Activated naive CD4-positive, alpha-beta T cell treated with anti-CD3 and anti-CD28 coated beads, Interleukin-2, amount 50 U/mL, for 72 hours (primary cell): ENCODE results near the gene WNT3A. TPM values are rescaled to one million over a fixed set of nuclear protein-coding genes. Genes with fewer than 3 reads are reported as not detected.

ENCODE experiments used
- ATAC-seq, 2 donors: fragments of 150-1000 bp; cut with Tn5 transposase; 2 replicates each; pipeline ENCODE4 v1.10.0; 2021; ENCODE audit warnings: mild to moderate bottlenecking in 2 of 2, moderate library complexity in 2 of 2
- DNase-seq, 2 donors: peaks; one replicate each; pipeline ENCODE4 v3.0.0; 2021 to 2022; ENCODE audit warnings: low spot score in 2 of 2
- H3K27ac Mint-ChIP-seq, 2 donors: one replicate each; pipeline ENCODE4 v1.8.0; 2022; ENCODE audit warnings: mild to moderate bottlenecking in 2 of 2, mixed read lengths in 2 of 2
- H3K36me3 Mint-ChIP-seq, 2 donors: one replicate each; pipeline ENCODE4 v1.8.0; 2022; ENCODE audit warnings: mixed read lengths in 2 of 2
- H3K9me3 Mint-ChIP-seq, 2 donors: one replicate each; pipeline ENCODE4 v1.8.0; 2022; ENCODE audit warnings: mixed read lengths in 2 of 2
- total RNA-seq, 2 donors: library from RNA; stranded (reverse); gene quantifications; one replicate each; pipeline ENCODE4 v1.2.3, GENCODE V29; 2022

Gene WNT3A
- total RNA-seq, 2 donors from 2014 or later = 0.08 TPM; not detected in 1

DNA sequence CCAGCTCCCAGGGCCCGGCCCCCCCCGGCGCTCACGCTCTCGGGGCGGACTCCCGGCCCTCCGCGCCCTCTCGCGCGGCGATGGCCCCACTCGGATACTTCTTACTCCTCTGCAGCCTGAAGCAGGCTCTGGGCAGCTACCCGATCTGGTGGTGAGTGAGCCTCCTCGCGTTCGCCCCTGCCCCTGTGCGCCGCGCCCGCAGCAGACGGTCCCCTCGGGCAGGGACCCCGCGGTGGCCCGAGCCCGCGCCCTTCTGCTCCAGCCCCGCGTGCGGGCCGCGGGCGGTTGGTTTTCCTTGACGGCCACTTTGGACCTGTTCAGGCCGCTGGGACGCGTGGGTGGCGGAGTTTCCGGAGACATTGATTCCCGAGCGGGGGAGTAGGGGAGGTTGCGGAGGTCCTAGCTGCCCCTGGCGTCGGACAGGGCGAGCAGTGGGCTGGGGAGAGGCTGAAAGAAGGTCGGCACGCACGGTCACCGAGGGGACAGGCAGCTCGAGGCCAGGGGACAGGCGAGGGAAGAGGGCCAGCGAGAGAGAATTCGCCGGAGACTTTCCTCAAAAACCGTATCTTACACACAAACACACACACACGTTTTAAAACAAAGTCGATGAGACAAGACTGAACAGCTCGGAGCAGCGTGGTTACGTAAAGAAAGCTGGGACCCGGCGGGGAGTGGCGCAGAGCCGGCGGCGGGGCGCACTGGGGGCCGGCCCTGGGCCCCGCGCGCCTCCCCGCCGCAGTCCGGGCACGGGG is 427 bp downstream of the WNT3A start:
- no peak overlapping the region for H3K27ac Mint-ChIP-seq
- H3K9me3 Mint-ChIP-seq = no peaks in the 10 kb centered on the region
- DNase-seq = peak in 1 of 2 donors; percentile 42
- H3K36me3 Mint-ChIP-seq = no peaks in the 10 kb centered on the region
- ATAC-seq = no peak

DNA sequence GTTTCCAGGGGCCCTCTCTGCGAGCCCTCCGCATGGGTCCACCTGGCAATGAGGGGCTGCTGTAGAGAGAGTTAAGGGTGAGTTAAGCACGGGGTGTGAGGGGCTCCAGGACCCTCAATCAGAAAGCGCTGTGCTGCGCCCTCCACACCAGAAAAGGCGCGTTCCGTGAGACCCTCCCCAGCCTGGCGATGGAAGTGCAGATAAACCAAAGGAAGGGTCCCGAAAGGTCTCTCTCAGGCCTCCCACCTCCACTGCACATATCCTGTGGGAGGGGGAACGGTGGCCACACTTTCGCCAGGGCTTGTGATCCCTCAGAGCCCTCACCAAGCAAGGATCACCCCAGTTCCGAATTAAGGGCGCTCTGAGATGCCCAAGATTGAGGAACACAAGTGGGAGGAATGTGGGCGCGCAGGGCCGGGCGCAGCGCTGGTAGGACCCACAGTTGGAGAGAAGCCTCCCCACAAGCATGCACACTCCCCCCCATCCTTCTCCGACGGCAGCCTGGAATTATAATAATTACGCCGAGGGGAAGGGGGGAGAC is 1.1 kb downstream of the WNT3A start:
- peak in 1 of 2 donors; percentile 46 for DNase-seq
- Mint-ChIP-seq H3K36me3 (no peaks in the 10 kb centered on the region), H3K9me3 (no peaks in the 10 kb centered on the region), H3K27ac (no peak overlapping the region)
- no peak for ATAC-seq

DNA sequence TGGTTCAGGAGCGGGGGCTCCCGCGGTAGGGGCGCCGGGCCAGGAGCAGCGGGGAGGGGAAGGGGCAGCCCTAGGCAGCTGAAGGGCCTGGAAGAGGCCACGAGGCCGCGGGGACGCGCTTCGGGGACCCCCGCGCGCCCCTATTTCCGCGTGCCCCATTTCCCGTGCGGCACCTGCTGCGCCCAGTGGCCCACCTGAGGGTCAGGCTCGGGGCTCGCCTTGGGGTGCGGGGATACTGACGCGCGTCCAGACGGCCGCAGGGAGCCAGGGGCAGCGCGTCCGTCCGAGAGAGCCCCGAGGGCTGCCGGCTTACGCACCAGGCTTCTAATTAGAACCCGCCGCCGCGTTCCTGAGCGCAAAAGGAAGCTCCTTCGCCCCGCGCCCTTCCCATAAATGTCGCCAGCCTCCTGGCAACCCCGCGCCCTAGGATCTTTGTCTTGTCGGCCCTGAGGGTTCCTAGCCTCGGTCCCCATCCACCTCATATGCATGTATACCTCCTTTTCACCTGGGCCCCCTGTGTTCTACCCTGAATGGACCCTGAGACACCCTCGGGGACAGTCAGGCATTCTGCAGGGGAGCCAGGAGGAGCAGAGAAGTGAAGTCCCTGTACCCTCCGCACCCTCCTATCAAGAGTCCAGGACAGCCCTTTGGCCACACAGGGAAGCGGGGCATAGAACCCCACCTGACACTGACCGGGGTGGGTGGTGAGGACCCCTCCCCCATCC is 1.8 kb downstream of the WNT3A start:
- H3K9me3 Mint-ChIP-seq = no peaks in the 10 kb centered on the region
- H3K27ac Mint-ChIP-seq = no peak overlapping the region
- no peak for ATAC-seq
- no peaks in the 10 kb centered on the region for H3K36me3 Mint-ChIP-seq
- peak in 1 of 2 donors; percentile 30 for DNase-seq

DNA sequence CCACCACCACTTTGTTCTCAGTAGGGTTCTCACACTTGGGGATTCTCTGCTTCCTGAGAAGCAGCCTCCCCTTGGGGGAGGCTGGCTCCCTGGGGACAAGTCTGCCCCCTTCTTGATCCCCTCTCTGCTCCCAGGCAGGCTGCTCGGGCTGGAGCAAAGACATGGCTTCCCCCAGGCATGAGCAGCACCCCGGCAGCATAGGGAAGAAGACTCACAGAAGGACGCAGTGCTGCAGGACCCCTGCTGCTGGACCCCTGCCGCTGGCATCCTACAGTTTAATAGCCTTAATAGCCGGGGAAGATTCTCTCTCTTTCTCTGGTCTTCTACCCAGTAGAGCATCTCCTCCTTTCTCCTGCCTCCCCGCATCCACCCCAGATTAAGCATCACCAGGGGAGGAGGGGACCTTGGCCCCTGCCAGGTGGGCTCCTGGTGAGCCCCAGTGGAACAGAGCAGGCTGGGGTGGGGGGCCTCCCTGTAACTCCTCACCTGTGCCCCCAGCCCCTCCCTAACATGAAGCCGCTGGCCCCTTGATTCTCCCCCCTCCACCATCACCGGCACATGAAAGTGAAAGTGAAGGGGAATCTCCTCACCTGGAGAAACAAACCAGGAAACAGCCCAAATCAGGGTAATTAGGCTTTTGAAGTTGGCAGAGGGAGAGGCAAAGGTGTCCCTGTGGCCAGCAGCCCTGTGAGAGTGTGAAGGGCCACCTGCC is 2.5 kb downstream of the WNT3A start:
- DNase-seq = peak in 1 of 2 donors; percentile 26
- Mint-ChIP-seq H3K27ac (no peak overlapping the region), H3K9me3 (no peaks in the 10 kb centered on the region), H3K36me3 (no peaks in the 10 kb centered on the region)
- no peak for ATAC-seq

DNA sequence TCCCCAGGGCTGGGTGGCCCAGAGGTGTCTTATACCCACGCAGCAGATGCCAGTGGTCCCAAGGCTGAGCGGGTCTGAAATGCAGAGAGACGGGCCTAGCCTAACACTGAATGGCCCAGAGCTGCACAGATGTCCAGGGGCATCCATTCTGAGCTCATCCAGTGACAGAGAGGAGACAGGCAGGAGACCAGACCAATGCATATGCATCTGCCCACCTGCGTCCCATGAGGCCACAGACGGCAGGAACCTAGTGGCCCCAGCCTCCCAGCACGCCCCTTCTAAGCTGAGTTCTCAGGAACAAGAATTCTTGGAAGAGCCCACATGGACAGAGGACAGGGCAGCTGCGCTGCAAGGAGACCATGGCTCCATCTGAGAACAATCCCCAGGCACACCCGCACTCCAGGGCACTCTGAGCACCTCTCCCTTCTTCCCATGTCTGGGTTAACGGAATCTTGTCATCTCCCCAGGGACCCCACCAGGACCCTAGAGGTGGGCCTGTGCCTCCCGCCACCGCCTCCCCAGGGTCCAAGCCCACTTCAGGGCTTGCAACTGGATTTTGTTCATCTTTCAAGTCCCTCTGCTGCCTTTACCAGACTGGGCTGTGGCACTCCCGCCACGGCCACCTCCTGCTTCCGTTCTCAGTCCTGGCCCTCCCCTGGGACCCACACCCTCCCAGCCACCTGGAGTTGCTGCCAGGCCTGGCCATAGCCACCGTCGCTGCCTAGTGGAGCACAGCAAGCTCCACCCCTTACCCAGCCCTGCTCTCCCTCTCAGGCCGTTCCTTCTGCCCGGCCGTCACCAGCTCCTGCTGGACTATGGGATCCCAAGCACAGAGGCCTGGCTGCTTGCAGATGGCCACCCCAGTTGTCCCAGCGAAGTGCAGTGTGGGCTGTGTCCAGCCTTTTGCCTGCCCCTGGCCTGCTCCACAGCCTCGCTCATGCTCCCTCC is 3.3 kb downstream of the WNT3A start:
- Mint-ChIP-seq H3K27ac (no peak overlapping the region), H3K9me3 (no peaks in the 10 kb centered on the region), H3K36me3 (no peaks in the 10 kb centered on the region)
- no peak for ATAC-seq
- DNase-seq = peak in 1 of 2 donors; percentile 44

DNA sequence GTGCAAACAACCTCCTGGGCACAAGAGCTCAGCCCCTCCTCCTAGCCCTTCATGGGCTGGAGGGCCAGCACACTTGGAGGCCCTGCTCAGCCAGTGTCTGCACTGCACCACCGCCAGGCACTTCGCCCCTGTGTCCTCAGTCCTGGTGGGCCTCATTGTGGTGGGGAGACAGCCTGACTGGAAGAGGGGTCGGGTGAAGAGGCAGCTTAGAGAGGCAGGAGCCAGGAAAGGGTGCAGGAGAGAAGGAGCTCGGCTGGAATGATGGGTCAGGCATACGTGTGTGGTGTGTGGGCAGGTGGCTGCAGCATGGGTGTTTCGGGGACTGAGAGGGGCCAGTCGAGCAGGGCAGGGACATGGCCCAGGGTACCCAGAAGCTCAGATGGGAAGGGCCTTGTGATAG is 4.1 kb downstream of the WNT3A start:
- DNase-seq = peak in 1 of 2 donors; percentile 44
- Mint-ChIP-seq H3K9me3 (no peaks in the 10 kb centered on the region), H3K36me3 (no peaks in the 10 kb centered on the region), H3K27ac (no peak overlapping the region)
- no peak for ATAC-seq

DNA sequence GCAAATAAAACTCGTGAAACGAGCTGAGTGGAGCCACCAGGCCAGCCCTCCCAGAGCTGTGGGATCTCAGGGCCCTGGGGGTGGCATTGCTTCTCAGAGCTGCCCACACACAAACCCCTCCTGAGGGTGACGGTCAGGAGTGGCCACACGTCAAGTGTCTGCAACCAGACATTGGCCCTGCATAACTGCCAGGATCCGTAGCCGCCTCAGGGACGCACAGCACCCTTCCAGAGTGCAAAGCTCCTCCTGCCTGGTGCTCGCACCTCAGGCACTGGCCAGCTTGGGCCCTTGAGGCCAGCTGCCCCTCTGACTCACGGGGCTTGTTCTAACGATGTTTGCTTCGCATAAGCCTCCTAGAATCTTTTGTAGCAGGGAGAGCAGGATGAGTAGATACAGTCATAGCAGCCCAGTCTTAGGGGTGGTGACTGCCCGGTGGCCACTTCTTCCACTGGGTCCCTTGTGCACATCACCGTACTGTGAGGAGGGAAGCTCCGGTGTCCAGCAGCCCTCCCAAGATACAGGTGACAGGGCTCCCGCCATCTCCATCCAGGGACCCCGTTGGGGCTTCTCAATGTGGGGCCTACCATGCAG is 5.0 kb downstream of the WNT3A start:
- DNase-seq = peak in 1 of 2 donors; percentile 30
- no peak for ATAC-seq
- Mint-ChIP-seq H3K36me3 (no peaks in the 10 kb centered on the region), H3K27ac (no peak overlapping the region), H3K9me3 (no peaks in the 10 kb centered on the region)

DNA sequence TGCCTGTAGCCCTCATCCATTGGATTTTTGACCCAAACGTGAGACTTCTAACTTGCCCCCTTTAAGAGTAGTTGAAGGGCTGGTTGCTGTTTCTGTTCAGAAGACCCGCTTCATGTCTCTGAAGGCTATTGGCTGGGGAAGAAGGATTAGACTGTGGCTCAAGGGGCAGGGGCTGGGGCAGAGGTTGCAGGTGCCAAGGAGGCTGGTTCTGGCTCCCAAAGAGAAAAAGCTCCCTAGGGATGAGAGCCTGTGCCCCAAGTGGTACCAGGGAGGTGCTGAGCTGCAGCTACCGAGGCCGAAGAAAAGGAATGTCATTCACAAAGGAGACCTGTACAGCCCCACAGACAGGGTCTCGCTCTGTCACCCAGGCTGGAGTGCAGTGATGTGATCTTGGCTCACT is 5.8 kb downstream of the WNT3A start:
- ATAC-seq (no peak), DNase-seq (peak in 1 of 2 donors; percentile 25)
- no peaks in the 10 kb centered on the region for H3K9me3 Mint-ChIP-seq

DNA sequence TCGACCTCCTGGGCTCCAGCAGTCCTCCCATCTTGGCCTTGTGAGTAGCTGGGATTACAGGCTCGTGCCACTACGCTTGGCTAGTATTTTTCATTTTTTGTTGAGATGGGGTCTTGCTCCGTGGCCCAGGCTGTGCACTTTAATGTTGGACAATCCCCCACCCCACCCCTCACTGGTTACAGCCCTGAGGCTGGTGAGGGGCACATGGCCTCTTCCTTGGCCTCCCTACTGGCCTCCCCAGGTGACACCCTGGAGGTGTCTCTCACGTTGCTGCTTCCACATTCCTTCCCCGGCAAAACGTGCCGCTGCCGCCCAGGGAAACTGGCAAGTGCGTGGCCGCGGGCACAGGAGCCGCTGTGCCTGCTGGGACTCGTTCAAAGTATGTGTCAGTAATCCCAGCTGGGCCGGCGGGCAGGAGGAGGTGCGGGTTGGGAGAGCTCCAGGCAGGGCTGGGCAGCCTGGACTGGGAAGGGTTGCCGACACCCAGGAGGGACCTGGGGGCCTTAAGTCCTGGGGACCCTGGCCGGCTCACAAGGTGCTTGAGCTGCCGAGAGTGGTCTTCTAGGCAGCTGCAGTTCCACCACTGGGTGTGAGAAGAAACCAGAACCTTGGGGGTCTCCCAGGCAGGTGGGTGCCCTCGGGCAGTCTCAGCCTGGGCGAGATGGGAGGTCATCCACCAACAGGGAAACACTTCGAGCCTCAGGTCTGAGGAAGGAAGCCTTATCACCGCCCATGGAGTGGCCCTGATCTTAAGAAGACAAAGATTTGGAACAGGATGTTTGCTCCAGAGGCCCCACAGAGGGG is 6.5 kb downstream of the WNT3A start:
- DNase-seq (peak in 1 of 2 donors; percentile 46), ATAC-seq (no peak)
- H3K27ac Mint-ChIP-seq = no peak overlapping the region
- H3K36me3 Mint-ChIP-seq = no peaks in the 10 kb centered on the region
- H3K9me3 Mint-ChIP-seq = no peaks in the 10 kb centered on the region

More for the DNA sequence above, 5.8 kb downstream of the WNT3A start:
- no peak overlapping the region for H3K27ac Mint-ChIP-seq
- no peaks in the 10 kb centered on the region for H3K36me3 Mint-ChIP-seq

DNA sequence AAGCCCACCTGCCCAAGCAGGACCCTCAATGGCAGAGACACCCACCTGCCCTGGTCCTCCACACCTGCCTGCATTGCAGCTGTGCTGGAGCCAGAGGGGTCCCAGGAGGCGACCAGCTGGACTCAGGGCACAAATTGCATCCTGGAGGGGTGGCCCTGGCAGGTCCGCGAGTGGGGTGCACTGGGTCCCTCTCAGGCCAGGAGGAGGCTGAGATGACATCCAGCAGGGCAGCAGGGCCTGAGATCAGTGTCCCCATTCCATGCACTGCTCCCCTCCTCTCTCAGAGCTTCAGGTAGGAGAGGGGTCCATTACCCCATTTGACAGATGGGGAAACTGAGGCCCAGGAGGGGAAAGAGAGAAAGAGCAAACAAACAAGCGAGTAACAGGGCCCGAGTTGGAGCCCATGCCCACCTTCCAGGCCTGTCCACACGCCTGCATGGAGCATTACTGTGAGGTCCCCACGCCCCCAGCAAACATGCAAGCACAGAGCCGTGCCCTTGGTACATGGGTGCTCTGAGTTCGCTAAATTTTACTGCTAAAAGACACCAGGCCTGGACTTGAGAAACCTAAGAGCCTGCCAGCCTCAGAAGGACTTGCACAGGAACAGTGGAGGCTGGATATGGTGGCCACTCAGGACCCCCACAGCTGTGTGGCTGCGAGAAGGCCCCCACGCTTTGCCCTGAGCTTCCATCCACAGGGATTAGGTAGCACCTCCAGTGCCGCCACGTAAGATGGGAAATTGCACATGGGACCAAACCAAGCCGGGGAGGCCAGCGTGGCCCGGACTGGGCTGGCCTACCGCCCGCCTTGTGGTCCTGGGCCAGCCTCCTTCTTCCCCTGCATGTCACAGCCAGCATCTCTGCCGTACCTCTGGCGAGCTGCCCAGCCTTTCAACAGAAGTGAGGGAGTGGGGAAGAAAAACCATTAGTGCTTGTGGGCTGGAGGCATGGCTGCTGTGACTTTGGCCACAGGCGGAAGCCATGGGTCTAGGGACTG is 7.4 kb downstream of the WNT3A start:
- ATAC-seq (no peak), DNase-seq (peak in 1 of 2 donors; percentile 47)
- Mint-ChIP-seq H3K9me3 (no peaks in the 10 kb centered on the region), H3K36me3 (no peaks in the 10 kb centered on the region), H3K27ac (no peak overlapping the region)

DNA sequence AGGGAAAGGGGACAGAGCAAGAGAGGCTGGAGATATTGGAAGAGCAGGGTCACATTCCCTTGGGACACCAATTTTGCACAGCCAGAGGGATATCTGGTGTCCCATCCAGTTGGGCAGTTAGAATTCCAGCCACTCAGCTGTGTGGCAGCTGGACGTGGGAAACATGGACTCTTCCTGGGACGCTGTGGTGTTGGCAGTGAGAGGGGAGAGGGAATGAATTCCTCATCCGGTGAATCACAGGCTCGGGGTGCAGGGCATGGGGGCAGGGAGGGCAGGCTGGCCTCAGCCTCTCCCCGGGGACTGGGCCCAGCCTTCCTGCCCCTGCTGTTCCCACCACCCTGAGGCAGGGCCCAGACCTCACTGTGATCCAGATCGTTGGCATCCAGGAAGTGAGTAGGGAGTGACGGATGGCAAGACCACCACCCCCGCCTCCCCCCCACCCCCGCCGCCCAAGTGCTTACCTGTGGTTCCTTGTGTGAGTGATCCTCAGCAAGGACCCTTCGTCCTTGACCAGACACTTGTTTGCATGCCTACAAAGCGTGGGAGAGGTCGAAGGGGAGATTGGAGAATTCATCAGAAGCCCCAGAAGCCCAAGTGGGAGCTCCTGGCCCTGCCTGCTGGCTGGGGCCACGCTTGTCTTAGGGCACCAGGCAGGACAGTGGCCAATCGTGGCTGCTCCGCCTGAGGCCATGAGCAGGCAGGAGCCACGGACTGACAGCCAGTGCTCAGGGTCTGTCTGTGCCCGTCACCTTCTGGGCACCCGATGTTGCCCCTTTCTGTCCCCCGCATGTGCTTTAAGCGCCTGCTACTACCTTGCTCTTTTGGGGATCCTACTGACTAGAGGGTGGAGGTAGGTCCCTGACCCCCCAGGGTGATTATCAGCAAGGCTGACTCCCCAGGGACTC is 8.7 kb downstream of the WNT3A start:
- Mint-ChIP-seq H3K27ac (no peak overlapping the region), H3K36me3 (no peaks in the 10 kb centered on the region), H3K9me3 (no peaks in the 10 kb centered on the region)
- ATAC-seq (no peak), DNase-seq (peak in 1 of 2 donors; percentile 33)

DNA sequence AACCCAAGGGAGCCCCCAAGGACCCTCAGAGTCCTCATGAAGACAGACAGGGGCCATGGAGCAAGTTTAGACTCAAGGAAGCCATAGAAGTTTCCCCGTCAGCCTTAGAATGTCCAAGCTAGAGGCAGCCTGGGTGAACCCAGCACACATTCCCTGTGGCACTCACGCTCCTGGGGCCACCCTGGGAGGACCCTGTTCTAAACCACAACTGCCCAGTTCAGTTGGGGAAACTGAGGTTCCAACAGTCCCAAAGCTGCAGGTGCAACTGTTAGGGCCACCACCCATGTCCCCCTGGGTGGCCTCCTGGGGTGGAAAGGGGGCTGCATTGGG is 9.3 kb downstream of the WNT3A start:
- H3K27ac Mint-ChIP-seq = no peak overlapping the region
- H3K9me3 Mint-ChIP-seq = no peaks in the 10 kb centered on the region
- DNase-seq (peak in 1 of 2 donors; percentile 28), ATAC-seq (no peak)
- no peaks in the 10 kb centered on the region for H3K36me3 Mint-ChIP-seq

DNA sequence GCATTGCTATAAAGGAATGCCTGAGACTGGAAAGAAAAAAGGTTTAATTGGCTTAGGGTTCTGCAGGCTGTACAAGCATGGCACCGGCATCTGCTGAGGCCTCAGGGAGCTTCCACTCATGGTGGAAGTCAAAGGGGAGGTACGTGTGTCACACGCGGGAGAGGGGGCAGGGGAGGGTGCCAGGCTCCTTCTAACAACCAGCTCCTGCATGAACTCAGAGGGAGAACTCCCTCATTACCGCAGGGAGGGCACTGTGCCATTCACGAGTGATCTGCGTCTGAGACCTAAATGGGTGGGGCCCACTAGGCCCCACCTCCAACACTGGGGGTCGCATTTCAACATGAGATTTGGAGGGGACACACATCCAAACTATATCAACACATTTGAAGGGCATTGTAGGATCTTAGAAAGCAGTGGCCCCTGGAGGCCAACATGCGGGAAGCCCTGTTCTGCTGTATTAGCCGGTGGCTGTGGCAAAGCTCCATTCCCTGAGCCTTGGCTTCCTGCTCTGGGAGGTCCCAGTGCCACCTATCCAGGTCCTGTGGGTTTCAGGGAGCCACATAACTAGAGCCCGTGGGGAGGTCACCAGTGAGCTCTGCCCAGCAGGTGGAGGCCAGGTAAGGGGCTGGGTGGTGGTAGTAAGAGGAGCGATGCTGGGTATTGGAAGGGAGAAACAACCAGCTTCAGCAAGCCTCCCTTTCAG is 10.0 kb downstream of the WNT3A start:
- Mint-ChIP-seq H3K36me3 (no peaks in the 10 kb centered on the region), H3K27ac (no peak overlapping the region), H3K9me3 (no peaks in the 10 kb centered on the region)
- no peak for ATAC-seq
- peak in 1 of 2 donors; percentile 47 for DNase-seq
